ENCODE results near the gene TMEM30B. TPM values are rescaled to one million over a fixed set of nuclear protein-coding genes. Genes with fewer than 3 reads are reported as not detected.

TMEM30B gene
- total and polyA plus RNA-seq, 7 donors = 0.54 to 21.0 (median 1.4) TPM

GRCh38 chr14:61277232-61277631 is 3.9 kb downstream of the TMEM30B start:
- intact Hi-C loops (cut with DNase I) = no loop called here
- no peak for TF ChIP-seq POLR2A (IDR thresholded peaks at IDR 0.05)
- TF ChIP-seq CTCF (IDR thresholded peaks at IDR 0.05) = no peak
- no peaks in the 10 kb centered on the region for H3K9me3 ChIP-seq
- H3K27ac ChIP-seq = no peak overlapping the region
- 6 to 47% methylated on average over 1 of the region's 1 CpG for WGBS, 2 donors
- no peaks in the 10 kb centered on the region for H3K36me3 ChIP-seq
- DNase-seq = no peak
- peaks cover 0 to 15% (median 9%) of the 10 kb centered on the region in 4 donors for H3K4me1 ChIP-seq
- H3K4me3 ChIP-seq = no peak overlapping the region
- H3K27me3 ChIP-seq = peaks cover 10 to 50% (median 24%) of the 10 kb centered on the region in 3 donors

- H3K9me3 ChIP-seq = no peaks in the 10 kb centered on the region
- intact Hi-C loops (cut with DNase I) = no loop called here
- 94 to 97% methylated on average over 2 of the region's 2 CpGs for WGBS, 2 donors
- H3K36me3 ChIP-seq = no peaks in the 10 kb centered on the region
- no peak overlapping the region for H3K27ac ChIP-seq
- H3K27me3 ChIP-seq = peaks cover 0 to 24% (median 7%) of the 10 kb centered on the region in 3 donors
- no peak for DNase-seq
- peaks cover 0 to 5% (median 1%) of the 10 kb centered on the region in 4 donors for H3K4me1 ChIP-seq
- H3K4me3 ChIP-seq = no peak overlapping the region
- TF ChIP-seq EP300 (IDR thresholded peaks at IDR 0.05) (no peak), POLR2A (IDR thresholded peaks at IDR 0.05) (no peak), POLR2AphosphoS5 (IDR thresholded peaks at IDR 0.05) (no peak), CTCF (IDR thresholded peaks at IDR 0.05) (no peak)
These were observed 9.6 kb downstream of the TMEM30B start for GRCh38 chr14:61271552-61271951.

- H3K36me3 ChIP-seq = no peaks in the 10 kb centered on the region
- intact Hi-C loops (cut with DNase I) = no loop called here
- H3K27me3 ChIP-seq = peaks cover 0 to 29% (median 7%) of the 10 kb centered on the region in 3 donors
- H3K9me3 ChIP-seq = no peaks in the 10 kb centered on the region
- H3K4me1 ChIP-seq = peaks cover 0 to 5% (median 1%) of the 10 kb centered on the region in 4 donors
- H3K4me3 ChIP-seq = no peak overlapping the region
- TF ChIP-seq POLR2AphosphoS5 (IDR thresholded peaks at IDR 0.05) (no peak), POLR2A (IDR thresholded peaks at IDR 0.05) (no peak), EP300 (IDR thresholded peaks at IDR 0.05) (no peak), CTCF (IDR thresholded peaks at IDR 0.05) (no peak)
- H3K27ac ChIP-seq = no peak overlapping the region
- no peak for DNase-seq
- WGBS, 2 donors = 71 to 83% methylated on average over 4 of the region's 4 CpGs
These were observed 10.4 kb downstream of the TMEM30B start for GRCh38 chr14:61270714-61271113.

- DNase-seq = peak; percentile 77
- WGBS, 2 donors = 3 to 6% methylated on average over 21 of the region's 21 CpGs
- H3K4me3 ChIP-seq = peak overlapping the region in 3 of 4 donors; percentile 26 to 39 (median 36)
- peaks cover 0 to 32% (median 7%) of the 10 kb centered on the region in 3 donors for H3K27me3 ChIP-seq
- no peaks in the 10 kb centered on the region for H3K36me3 ChIP-seq
- H3K4me1 ChIP-seq = peaks cover 0 to 5% (median 1%) of the 10 kb centered on the region in 4 donors
- intact Hi-C loops (cut with DNase I) = no loop called here
- no peak overlapping the region for H3K27ac ChIP-seq
- TF ChIP-seq EP300 (IDR thresholded peaks at IDR 0.05) (no peak), POLR2A (IDR thresholded peaks at IDR 0.05) (no peak), CTCF (IDR thresholded peaks at IDR 0.05) (peak; percentile 9 to 72 (median 56)), POLR2AphosphoS5 (IDR thresholded peaks at IDR 0.05) (no peak)
- no peaks in the 10 kb centered on the region for H3K9me3 ChIP-seq
These were observed 11.6 kb downstream of the TMEM30B start for GRCh38 chr14:61269321-61270083.
